LHCN-M2 (cell line): ENCODE measurements around the gene MACROD2. TPM values are rescaled to one million over a fixed set of nuclear protein-coding genes. Genes with fewer than 3 reads are reported as not detected.

Source experiments
- DNase-seq: peaks from one replicate; pipeline ENCODE4 v3.0.0-alpha.2; 2012; ENCODE audit warnings: low read depth
- total RNA-seq: library from RNA; depleted of rRNA; stranded (reverse); fragments of >200 nt; gene quantifications from 2 replicates; pipeline ENCODE4 v1.2.3, GENCODE V29; 2014

MACROD2 gene
- total RNA-seq, 1 experiment from 2014 or later: 1.1 TPM

GRCh38 chr20:14580418-14581074, 585.2 kb downstream of the MACROD2 start:
- no peak for DNase-seq

DNA sequence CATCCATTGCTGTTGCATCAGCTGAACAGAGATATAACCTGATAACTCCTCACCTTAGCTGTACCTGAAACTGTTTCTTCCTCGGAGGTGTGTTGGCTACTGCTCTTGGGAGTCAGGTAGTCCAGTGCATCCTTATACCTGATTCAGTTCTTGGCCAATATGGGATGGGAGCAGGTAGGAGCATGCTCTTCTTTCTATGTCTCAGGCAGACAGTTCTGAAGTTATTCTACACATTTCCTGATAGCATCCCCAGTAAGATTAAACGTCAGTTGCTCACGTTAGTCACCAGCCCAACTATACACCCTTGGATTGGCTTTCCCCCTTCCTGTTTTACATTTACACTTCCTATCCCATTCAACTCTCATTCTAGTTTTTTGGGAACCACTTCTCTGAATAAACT, 586.4 kb downstream of the MACROD2 start:
- DNase-seq: no peak

- peak; percentile 76 for DNase-seq
These were observed 587.5 kb downstream of the MACROD2 start for GRCh38 chr20:14582855-14583254.

DNA sequence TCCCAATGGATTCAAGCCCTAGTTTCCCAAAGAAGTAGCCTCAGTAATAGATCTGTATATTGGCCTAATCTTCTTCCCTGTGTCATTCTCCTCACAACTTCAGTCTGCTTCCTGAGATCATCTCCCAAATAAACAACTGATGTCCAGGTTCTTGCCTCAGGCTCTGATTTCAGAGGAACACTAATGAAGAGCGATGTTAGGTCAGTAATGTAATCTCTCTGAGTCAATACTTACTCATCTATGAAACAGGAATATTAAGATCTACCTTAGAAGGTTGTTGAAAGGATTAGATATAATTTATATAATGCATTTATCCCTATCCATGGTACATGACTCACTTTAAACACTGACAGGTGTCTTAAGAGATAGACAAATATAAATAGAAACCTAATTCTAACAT, 588.1 kb downstream of the MACROD2 start:
- peak; percentile 46 for DNase-seq

GRCh38 chr20:14589383-14589782, 594.1 kb downstream of the MACROD2 start:
- no peak for DNase-seq

GRCh38 chr20:14595051-14595450, 599.7 kb downstream of the MACROD2 start:
- no peak for DNase-seq

GRCh38 chr20:14597206-14597715, 601.9 kb downstream of the MACROD2 start:
- DNase-seq: no peak

GRCh38 chr20:14599613-14600012, 604.3 kb downstream of the MACROD2 start:
- no peak for DNase-seq

GRCh38 chr20:14600527-14600926, 605.2 kb downstream of the MACROD2 start:
- no peak for DNase-seq

DNA sequence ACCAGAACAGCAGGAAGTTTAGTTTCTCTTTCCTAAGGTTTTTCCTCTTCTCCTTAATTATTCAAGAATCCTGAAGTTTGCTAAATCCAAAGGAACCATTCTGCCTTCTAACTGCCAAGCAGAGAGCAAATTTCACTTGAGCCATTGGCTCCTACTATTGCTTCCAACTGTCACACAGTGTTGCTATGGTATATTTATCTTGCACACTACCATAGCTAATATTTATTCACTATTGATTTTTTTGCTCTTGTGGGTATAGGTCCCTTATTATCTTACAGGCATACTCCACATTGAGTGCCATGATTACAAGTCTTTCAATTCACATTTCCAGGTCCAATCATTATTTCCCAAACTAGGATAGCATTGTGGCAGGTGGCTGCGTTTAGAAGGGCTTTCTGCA, 608.8 kb downstream of the MACROD2 start:
- no peak for DNase-seq

DNA sequence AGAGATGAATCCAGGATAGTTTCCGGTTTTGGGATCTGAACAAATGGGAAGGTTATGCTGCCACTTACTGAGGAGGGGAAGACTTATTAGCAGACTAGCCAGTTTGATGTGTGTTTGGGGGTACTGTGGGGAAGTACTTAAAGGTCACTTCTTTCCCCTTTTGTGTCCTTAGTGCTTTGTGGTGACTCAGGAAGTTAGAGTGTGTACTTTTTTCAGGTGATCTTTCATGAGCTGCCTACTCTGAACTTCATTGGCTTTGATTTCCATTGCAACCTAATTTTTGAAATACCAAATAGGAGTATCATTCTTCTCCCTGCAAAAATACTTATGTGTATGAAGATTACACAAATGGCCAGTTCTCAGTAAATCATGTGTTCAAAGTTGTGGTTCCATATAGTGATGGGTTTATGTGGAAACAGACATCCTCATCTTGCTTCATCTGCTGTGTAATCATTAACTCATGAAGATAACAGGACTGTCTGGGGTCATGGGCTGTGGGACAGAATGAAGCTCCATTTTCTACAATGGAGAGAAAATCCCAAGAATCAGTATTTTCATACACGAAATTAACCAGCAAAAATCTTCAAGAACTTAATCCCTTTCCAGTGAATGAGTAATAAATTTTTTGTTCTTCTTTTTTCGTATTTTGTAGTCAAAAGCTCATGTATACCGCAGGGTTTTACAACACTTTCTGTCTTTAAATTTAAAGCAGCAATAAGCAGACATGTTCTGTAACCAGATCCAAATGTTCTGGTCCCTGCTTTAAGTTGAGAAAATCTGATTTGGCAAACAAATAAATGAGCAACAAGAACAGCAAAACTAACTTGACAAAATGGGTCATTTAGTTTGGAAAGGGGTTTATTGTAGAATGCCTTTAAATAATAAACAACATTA, 614.3 kb downstream of the MACROD2 start:
- DNase-seq: no peak

DNA sequence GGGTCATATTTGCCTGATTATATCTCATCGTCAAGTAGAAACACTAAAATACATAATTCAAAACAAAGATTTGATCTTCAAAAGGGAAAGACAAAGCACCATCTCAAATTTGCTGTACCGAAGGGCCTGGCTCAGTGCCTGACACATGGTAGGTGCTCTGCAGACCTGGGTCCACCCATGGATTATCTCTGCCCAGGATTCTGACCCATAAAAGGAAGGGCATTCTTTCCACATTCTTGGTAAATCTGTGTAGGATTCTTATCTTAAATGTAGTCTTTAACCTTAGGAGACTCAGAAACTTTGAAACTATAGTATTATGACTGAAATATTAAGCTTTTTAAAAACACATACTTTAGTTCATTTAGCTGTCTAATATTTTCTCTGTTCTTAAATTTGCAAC, 616.2 kb downstream of the MACROD2 start:
- no peak for DNase-seq

- no peak for DNase-seq
These were observed 617.1 kb downstream of the MACROD2 start for GRCh38 chr20:14612391-14612790.

DNA sequence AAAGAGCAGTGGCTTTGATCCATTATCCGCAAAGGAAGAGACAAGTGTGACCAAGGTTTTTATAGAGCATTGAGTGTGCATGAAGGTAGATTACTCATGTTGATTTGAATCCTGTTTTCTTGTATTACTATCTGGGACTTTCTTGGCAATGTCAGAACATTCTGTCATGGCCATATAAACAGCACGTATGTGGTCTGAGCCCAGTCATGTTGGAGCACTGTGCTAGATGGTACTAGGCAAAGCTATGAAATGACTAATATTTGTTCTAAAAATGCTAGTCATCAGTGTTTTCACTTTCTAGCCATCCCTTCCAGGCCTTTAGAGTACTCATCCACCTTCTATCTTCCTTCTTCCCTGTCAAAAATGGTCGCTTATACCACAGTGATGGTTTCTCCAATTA, 620.7 kb downstream of the MACROD2 start:
- no peak for DNase-seq

DNA sequence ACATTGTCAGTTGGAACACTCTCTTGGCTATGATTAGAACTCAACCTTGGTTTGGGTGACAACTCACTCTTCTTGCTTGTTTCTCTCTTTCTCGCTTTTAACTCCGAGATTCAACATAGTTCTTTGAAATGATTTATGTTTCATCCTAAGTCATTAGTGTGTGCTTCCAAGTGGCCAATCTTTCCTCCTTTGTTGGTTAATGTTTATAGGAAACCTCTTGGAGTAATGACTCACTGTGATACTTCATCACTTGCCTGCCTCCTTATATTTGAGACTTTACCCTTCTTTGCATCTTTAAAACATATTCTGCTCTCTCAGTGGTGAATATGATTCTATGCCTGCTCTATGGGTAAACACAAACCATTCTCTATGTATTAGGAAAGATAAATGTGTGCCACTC, 621.8 kb downstream of the MACROD2 start:
- DNase-seq: no peak

- DNase-seq: no peak
These were observed 624.1 kb downstream of the MACROD2 start for GRCh38 chr20:14619411-14619810.

DNA sequence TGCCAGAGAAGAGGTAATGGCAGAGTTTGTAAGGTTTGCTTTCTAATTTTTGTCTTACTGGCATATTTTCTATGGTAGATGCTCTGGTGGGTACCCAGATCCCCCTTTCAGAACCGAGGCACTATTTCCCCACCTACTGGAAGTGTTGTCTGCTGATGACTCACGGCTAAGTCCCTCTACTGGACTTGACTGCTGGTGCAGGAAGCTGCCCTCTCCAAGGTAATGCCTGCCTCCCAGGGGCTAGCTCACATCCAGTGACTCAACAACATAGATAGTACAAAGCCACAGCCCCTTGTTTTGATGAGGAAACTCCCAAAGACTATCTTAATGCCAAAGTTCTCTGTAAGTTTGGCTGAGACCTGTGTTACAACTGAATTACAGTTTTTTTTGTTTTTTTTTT, 627.5 kb downstream of the MACROD2 start:
- DNase-seq: peak; percentile 58

GRCh38 chr20:14631011-14631410, 635.7 kb downstream of the MACROD2 start:
- DNase-seq: no peak

GRCh38 chr20:14632906-14633305, 637.6 kb downstream of the MACROD2 start:
- peak; percentile 3 for DNase-seq

DNA sequence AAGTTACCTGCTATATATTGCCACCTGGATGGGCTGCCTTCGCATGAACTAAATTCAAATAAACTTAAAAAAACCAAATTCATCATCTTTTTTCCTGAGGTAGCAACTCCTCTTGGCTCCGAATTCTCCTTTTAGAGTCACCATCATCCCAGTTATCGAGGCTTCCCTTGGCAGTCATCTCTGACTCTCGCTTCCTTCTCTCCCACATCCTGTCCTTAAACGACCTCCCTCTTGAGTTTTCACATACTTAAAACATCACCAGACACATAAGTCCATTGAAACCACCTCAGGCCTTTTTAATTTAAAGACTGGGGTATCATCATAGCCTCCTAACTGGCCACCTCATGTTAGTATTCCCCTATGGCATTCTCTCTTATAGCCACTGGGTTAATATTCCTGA, 638.2 kb downstream of the MACROD2 start:
- DNase-seq: no peak

DNA sequence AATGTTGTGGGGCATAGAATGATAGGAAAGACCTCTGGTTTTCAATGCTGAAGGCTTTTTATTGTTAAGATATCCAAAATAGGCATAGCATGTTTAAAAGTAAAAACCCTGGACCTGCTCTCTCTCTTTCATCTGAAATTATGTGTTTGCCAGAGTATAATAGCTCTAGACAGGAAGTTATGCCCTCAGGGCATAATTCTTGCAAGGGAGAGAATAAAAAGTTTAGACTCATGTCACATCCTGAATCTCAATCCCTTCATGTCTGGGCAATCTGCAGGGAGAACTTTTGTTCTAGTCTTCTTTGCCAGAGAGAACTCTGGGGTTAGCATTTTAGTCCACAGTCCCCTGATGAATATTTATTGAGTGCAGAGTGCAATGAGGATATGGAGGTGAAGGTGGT, 639.3 kb downstream of the MACROD2 start:
- no peak for DNase-seq

GRCh38 chr20:14637441-14637840, 642.1 kb downstream of the MACROD2 start:
- no peak for DNase-seq

DNA sequence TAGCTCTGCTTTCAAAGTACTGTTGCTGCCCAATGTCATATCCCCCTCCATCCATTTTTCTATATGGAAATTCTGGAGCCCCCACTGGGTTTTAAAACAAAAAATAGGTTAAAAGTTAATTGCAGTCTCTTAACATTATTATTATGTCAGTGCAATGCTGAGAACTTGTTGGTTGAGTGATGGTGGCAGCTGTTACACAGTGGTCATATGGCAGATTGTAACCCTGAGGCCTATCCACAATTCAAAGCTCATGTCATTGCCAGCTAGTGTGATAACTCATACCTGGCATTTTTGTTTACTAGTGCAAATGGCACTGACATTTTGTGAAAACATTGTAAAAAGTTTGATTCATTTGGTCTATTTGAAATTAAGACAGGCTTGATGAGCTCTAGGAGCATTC, 647.8 kb downstream of the MACROD2 start:
- DNase-seq: peak; percentile 56
